SIG-M5 (cell line): Measurements from ENCODE around the gene EDN3.

Experiments
- DNase-seq: peaks from one replicate; lab custom pipeline; 2025; lab: John Stamatoyannopoulos, UW

EDN3 gene

DNA sequence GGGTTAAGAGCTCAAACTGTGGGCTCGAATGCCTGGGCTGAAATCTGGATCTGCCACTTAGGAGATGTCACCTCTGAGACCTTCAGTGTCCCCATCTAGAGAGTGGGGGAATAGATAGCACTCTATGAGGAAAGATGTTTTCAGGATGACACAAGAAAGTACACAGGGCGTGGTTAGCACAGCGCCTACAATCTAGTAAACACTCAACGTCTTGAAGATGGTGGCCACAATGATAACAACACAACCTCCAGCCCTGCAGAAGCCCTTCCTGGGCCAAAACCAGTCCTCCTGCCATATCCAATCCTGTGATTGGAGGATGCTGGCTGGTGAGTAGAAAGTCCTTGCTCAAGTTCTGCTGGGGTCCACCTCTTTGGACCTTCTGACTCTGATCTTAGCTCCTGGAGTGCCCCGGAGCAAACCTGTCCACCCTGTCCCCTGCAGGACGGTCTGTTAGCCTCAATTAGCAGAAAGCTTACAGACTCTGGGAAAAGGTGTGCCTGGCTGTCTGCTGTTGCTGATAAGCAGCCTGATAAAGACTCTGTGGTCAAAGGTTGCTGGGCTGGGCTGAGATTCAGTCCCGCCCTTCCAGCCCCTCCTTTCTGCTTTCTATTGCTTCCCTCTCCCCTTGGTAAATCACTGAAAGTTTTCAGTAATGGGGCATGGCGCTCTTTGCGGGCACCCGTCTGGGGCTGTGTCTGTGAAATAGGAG, 8.2 kb downstream of the EDN3 start:
- no peak for DNase-seq

DNA sequence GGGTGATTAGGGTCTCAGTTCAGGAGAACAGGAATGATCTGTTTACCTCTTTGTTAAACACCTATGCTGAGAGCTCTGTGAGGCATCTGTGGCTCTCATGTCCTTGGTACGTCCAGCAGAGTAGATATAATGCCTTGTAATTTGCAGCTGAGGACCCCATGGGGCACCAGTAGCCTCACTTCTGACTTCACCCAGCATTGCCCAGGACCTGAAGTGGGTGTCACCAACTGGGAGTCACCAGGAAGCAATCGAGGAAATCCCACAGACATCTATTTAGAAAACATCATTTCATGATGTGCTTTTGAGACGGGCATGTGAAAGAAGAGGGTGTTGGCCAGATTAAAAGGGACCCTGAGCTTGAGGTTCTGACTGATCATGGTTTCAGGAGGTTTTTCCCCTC, 8.8 kb downstream of the EDN3 start:
- DNase-seq: no peak

DNA sequence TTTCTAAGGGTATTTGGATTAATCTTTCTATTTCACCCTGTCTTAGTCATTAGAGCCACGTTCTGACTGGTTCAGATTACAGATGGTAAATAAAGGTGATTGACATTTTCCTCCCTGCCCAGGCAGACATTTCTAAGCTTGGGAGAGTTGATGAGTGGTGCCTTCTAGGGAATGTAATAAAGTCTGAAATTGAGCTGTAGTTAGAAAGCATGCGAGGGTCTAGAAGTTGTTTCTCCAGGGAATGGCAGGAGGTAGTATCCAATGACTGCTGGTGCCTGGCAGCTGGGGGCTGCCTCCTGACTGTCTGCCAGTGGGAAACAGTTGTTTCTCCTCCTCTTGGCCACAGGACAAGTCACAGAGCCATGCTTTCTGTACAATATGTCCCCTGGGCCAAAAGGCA, 14.6 kb downstream of the EDN3 start:
- DNase-seq: no peak

DNA sequence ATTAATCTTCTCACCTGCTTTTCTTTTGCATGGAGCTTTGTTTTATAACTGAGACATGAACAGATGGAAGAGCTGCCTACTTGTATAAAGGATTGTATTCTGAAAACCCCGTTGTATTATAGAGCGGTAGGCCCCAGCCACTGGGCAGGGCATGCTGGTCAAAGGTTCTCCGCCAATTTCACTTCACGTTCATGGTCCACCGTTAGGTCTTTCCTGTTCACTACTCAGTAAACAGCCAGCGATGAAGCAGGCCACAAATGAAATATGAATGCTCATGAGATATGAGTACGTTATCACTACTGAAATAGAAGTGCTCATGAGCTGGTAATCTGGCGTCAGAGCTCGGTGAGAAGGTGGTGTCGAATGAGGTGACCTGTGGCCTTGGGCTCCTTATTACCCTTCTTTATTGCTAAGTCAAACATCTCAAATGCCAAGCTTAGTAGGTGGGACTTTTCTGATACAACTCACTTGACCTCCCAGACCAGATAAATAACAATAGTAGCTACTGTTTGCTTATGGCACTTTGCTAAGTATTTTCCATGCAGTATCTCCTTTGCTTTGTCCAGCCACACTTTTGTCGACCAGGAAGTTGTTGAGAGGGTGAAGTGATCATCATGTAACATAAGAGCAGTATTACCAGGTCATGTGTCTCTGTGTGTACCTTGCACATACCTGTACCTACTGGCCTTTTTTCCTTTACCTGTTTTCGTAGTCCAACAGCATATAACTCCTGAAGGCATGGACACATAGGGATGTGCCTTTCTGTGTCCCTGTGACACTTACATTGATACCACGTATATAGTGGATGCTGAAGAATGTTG, 16.7 kb downstream of the EDN3 start:
- no peak for DNase-seq

DNA sequence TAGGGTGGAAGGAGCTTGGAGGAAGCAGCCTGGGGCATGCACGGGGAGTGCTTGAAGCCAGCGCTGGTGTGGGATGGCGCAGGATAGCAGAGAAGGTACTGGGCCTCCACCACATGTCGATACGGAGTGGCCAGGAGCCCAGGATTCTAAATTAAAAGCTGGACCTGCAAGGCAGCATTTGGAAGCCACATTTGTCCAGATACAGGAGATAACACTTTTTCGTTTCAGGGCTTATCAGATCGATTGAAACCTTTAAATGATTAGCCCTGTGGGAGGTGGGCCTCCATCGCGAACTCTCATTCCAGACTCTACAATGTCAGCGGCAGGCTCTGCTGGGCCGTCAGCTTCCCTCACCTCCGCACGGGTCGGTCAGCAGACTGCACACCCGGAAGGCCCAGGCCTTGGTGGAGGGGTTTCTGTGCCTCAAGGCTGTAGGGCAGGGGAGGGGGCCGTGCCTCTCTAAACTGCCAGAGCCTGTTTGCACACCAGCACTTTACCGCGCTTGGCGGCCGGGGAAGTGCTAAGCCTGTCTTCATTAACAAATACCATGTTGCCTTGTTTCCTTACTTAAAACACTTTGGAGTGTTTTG, 17.9 kb downstream of the EDN3 start:
- no peak for DNase-seq

DNA sequence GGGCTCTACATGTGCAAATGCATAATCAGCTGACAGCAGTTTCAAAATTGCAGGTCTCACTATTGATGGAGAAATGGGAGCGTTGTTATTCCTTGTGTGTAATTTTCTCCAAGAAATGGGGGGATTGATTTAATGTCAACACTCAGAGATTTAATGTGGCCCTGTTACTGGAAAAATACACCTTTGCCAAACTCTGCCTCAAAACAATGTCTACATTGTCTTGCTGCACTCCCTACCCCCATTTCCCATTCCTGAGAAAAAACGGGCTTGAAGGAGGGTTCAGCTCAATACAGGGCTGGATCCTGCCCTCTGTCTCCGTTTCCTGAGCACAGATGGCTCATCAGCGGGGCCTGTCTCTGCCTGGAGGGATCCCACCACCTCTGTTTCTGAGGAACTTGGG, 18.4 kb downstream of the EDN3 start:
- no peak for DNase-seq

DNA sequence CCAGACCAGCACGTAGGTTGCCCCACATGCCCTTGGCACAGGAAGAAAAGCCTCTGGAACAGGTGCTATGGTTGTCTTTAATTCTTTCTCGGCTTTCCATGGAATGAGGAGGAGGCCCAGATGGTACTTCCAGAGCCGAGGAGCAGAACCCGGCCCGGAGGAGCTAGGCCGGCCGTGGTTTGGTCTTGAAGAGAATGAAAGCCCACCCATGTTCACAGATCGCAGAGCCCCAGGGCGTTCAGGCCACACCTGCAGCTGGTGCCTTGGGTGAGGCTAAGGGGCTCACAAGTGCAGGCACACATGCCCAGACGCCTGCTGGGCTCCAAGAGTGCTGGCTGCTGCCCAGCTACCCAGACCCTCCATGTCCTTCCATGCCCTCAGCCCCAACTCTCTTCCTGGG, 20.0 kb downstream of the EDN3 start:
- DNase-seq: no peak

DNA sequence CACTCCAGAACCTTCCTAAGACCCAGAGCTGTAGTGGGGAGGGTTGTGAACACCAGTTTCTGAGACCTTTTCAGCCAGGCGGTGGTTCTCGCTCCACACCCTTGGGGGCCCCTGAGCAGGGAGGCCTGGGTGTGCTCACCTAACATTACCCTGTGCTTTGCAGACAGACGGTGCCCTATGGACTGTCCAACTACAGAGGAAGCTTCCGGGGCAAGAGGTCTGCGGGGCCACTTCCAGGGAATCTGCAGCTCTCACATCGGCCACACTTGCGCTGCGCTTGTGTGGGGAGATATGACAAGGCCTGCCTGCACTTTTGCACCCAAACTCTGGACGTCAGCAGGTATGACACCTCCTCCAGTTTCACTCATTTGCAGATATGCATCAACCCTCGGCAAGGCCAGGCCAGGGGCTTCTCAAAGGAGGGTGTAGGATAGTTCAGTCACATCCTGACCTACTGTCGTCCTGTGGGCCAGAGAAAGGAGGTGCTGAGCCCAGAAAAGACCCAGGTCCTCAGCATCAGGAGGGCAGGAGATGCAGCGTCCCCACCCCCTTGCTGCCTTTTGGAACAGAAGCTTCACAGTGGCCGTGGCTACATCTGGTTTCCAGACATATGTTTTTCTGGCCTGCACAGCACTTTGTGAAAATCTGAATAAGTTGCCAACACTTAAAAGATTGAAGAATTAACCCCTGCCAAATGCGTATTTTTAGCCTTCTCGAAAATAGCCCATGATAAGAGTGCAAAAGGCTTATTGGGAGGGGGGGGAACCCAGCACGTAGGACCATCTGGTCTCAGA, 20.6 kb downstream of the EDN3 start:
- DNase-seq: no peak

DNA sequence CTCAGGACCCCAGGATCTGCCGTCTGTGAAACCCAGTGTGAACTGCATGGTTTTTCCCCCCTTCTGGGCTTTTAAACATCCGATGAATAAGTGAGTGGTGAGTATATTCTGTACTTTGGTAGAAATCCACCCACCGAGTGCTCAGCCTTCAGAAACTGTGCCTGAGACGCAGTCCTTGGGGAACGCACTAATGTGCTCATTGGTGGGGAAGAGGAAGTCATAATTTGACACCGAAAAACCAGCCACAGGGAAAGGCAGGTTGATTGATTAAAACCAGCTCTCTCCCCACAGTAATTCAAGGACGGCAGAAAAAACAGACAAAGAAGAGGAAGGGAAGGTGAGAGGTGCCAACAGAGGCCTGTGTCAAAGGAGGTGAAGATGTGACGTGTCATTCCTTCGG, 21.7 kb downstream of the EDN3 start:
- DNase-seq: no peak

DNA sequence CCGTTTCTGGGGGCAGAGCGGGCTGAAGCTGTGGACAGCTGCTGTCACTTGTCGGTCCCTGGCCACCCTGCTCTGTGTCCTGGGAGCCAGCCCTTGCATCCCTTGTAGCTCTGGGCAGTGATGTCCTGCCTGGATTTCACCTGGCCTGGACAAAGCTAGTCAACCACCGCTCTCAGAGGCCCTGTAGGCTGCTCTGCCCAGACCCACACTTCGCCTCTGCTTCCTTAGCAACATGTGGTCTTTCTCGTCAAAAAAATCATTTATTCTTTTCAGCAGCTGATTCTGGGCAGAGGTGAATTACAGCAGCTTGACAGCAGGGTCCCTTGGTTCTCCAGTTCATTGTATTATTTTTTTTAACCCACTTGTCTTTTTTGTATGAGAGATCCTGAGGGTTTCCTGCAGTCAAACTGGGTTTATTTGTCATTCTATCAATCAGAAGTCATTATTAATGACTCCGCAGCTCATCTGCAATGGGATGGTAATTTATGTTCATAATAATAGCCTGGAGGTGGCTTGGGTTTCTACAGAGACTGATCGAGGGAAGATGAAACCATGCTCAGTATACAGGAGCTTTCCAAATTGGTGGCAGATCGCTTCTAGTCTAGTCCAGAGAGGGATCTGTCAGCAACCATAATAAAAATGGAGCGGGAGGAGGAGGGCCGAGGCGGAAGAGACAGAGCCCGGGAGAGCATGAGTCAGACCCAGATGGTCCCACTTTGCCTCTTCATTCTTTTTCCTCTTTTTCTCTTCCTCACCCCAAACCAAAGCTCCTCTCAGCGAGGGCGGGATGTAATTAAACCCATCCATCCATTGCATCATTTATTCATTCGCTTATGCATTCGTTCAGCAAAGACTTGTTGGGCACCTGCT, 22.4 kb downstream of the EDN3 start:
- no peak for DNase-seq

DNA sequence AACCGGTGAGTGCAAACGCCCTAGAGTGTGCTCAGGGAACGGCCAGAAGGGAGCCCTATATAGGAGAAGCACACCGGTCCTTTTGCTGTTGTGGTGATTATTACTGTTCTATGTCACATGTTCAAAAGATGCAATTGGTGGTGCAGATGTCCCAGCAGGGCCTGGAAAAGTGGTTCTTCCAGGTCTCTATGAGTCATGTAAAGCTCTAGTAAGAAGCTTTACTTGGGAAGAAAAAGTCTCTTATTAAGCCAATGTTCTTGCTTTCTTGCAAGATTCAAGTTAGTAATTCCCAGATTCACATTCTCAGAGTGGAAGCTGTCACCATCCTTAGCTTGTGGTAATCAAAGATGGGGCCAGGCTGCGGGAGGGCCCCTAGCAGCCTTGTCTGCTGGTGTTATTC, 23.3 kb downstream of the EDN3 start:
- no peak for DNase-seq

DNA sequence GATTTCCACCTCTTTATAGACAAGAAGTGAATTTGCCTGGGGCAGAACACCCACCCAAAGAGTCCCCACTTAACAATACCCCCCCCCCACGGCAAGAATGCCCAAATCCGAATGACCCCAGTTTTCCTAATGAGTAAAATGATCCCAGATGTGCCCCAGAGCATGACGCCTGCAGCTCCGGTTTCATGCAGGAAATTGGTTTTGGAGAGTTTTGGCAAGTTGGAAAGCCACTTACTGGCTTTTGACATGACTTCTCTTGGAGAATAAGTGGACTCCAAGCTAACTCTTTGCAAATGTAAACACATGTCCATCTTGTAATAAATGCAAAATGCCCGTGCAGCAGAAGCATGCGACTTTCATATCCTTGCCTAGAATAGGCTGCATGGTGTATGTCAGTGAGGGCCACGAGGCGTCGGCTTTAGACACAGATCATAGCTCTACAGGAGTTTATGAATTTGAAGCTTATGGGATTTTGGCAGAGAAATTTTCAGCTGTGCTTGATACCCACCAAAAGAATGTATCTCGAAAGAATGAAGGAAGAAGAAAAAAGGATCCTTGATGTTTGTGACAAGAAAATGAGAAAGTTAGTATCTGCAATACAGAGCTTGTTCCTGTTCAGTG, 24.2 kb downstream of the EDN3 start:
- no peak for DNase-seq

DNA sequence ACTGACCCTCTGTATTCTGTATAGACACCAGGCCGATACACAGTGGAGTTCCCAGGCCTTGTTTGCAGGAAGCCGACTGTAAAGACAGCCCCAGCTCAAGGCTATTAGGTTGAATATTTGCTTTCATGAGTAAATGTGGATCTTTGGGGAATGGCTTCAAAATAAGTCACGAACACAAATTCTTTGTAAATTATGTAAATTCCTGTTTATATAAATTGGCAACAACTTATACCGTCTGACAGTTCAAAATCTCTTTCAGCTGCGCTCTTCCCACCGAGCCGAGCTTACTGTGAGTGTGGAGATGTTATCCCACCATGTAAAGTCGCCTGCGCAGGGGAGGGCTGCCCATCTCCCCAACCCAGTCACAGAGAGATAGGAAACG, 24.7 kb downstream of the EDN3 start:
- DNase-seq: no peak

DNA sequence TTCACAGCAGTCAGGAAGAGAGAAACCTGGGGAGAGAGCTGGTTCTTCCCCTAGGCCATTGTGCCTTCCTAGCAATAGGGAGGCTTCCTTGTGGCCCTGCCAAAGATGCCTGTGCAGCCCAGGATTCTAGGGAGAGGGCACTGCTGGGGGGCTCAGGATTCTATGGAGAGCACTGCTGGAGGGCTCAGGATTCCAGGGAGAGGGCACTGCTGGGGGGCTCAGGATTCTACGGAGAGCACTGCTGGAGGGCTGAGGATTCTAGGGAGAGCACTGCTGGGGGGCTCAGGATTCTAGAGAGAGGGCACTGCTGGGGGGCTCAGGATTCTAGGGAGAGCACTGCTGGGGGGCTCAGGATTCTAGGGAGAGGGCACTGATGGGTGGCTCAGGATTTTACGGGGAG, 25.8 kb downstream of the EDN3 start:
- DNase-seq: no peak

DNA sequence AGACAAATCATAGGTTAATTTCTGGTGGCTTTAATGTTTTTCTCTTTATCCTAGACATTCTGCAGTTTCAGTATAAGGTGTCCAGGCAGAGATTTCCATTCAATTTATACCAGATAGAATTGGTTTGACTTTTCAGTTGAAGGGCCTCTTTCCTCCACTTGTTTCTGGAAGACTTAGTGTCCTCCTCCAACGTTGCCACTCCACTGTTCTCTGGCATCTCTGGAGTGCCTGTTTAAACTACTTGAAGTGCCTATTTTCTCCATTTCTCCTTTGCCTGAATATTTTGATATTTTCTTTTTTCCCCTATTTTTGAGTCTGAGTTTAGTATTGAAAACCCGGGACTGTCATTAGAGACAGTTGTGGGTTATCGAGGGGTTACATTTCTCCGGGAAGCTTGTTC, 27.7 kb downstream of the EDN3 start:
- DNase-seq: no peak

DNA sequence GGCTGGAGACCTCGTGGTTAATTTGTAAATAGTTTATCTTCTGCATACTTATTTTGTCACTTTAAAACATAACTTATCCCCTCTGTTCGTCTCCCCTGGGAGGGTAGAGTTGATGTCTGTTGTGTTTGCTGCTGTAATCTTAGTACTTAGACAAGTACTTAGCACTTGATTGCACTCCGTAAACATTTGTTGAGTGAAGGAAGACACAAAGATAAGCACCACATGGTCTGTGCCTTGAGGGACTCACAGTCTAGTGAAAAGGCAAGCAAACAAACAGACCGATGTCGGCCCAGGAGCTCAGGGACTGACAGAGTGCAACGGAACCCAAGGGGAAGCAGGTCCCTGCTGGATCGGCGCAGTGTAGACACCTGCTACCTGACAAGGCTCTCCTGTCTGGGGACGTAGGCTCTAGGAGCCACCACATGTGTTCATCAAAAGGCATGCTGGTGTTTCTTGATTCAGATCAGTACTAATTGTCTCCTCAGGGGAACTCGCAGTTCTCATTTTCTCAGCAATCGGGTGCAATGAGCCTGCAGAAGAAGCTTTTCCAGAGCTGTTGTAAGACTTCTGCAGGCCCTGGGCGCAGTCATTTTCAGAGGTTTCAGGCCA, 31.4 kb downstream of the EDN3 start:
- DNase-seq: no peak

DNA sequence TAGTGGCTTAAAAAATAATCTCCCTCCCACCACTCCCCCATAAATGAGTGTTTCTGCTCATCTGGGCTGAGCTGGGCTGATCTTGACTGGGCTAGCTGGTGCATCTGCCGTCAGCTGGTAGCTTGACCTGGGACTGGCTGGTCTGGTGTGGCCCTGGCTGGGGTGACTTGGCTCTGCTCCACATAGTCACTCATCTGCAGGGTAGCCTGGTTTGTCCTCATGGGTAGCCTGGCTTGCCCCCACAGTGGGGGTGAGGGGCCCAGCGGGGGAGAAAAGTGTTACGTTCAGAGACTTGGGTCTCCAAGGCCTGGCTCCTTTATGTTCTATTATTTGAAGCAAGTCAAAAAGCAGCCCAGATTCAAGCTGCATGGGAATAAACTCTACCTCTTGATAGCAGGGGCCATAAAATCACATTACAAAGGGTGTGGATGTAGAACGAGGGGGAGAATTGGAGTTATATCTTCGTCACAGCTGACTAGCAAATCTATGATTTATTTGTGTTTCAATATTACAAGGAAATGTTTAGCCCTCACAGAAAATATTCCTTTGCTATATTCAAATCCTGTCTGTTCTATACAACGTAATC, 32.9 kb downstream of the EDN3 start:
- DNase-seq: no peak

DNA sequence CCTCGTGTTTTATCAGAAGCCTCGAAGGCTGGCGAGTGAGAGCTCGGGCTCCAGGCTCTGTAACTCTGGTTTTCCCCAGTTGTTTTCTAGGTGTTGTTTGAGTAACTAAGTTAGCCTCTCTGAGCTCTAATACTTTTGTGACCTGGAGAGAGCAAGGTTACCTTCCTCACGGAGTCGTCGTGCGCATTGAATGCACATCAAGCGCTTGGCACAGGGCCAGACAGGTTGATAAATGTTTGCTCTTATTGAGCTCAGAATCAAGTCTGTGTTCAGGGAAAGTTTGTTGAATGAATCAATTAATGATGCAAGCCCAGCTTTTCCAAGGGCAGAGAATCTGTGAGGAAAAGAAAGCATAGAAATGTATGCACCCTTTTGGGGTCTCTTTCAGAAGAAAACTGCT, 33.5 kb downstream of the EDN3 start:
- no peak for DNase-seq

DNA sequence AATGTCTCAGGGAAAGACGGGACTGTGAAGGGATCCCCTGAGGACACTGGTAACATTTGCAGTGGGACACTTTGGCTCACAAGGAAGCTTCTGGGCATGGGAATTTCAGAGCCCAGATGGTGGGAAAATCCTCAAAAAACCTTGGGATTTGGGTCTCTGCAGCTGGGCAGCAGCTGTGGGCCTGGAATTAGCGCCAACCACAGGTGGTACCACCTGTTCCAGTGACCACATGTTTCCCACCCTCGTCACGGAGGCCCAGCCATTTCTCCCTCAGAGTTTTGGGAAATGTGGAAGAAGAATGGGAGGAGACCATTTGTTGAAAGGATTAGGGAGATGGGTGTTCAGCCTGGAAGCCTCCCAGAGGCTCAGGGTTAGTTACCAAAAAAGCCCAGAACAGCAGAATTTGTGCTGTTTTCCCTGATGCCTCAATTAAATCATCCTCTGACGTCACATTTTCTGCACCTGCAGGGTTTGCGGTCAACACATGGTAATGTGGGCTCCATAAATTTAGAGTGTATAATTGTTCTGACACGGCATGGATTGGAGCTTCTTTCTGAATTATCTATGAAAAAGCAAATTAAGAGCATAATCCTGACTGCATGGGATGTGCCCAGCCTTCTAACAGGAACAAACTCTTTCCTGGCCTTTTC, 34.4 kb downstream of the EDN3 start:
- DNase-seq: no peak

DNA sequence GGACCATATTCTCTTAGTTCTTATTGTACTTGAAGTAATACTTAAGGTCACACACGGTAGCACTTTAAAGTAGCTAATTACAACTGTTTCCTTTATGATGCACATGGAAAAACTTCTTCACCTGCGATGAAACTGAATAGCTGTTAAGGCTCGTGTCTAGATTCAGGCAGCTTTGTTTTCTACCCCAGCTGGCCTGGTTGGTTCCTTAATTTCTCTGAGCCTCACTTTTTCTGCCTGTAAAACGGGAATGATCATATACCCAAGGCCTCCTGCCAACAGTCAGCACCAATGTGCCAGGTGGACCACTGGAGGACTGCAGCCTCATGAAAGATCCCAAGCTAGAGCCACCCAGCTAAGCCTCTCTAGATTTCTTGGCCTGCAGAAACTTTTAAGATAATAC, 35.0 kb downstream of the EDN3 start:
- DNase-seq: no peak
